ENCODE results near the gene SEPTIN11. TPM values are rescaled to one million over a fixed set of nuclear protein-coding genes. Genes with fewer than 3 reads are reported as not detected.

Gene SEPTIN11
- 62.2 and 92.1 TPM in 2 replicates for total RNA-seq

GRCh38 chr4:76949276-76950051, at the start of gene SEPTIN11:
Gene SEPTIN11 (plus strand): TSS chr4:76949752. CDS start chr4:76949904, 152 bp downstream.

Other genes starting within 250 kb of the SEPTIN11 start
- gene SOWAHB, start 51.6 kb upstream of the SEPTIN11 start, total RNA-seq: 15.0 and 15.4 TPM in 2 replicates
- 215 and 217 TPM in 2 replicates for gene CCNI, start 126.2 kb downstream of the SEPTIN11 start, total RNA-seq
- 16.7 and 30.3 TPM in 2 replicates for gene CCNG2, start 207.5 kb downstream of the SEPTIN11 start, total RNA-seq